Renal cortex interstitium (tissue), 15 donors: ENCODE data around the gene WBP2. TPM values are rescaled to one million over a fixed set of nuclear protein-coding genes. Genes with fewer than 3 reads are reported as not detected.

Experiments
- DNase-seq, 11 donors: peaks; one replicate each; pipeline ENCODE4 v3.0.0-alpha.2; 2013; ENCODE audit warnings: low read depth in 9 of 11, low spot score in 4 of 11; ENCODE audit errors: extremely low read depth in 1 of 11
- long read RNA-seq, 16 experiments: transcript quantifications; one replicate each; lab custom pipeline, GENCODE V29; 2026
- polyA plus RNA-seq, 3 donors: library from polyadenylated mRNA; unstranded; fragments of 120-200 nt; gene quantifications; one replicate each; pipeline ENCODE4 v1.2.1, GENCODE V29; 2013; ENCODE audit not compliant: insufficient read length in 3 of 3

WBP2 gene
- 100 to 1,000 TPM in 1 of 3 donors, 10 to 100 TPM in 2; 73.9 to 104 (median 86.0) TPM for polyA plus RNA-seq
- long read RNA-seq, donor 1, transcript WBP2-201 (8 exons, 1,944 nt) = minor isoform, 5 of 39 reads
- long read RNA-seq, donor 1, transcript WBP2-209 (4 exons, 747 nt) = major isoform, 6 of 39 reads
- long read RNA-seq, donor 1, partial matches to known transcripts = 25 of 39 reads
- long read RNA-seq, donor 1, other reads (novel, unspliced or antisense) = 0 of 39 reads
- long read RNA-seq, donor 2, transcript WBP2-201 (8 exons, 1,944 nt) = major isoform, 6 of 27 reads
- long read RNA-seq, donor 2, partial matches to known transcripts = 17 of 27 reads
- long read RNA-seq, donor 2, other reads (novel, unspliced or antisense) = 0 of 27 reads
- long read RNA-seq, donor 3, transcript WBP2-201 (8 exons, 1,944 nt) = major isoform, 20 of 38 reads
- long read RNA-seq, donor 3, partial matches to known transcripts = 12 of 38 reads
- long read RNA-seq, donor 3, other reads (novel, unspliced or antisense) = 0 of 38 reads
- long read RNA-seq, donor 4, transcript WBP2-201 (8 exons, 1,944 nt) = major isoform, 21 of 28 reads
- long read RNA-seq, donor 4, partial matches to known transcripts = 0 of 28 reads
- long read RNA-seq, donor 4, other reads (novel, unspliced or antisense) = 0 of 28 reads
- long read RNA-seq, donor 5 = 0 reads
- long read RNA-seq, donor 6, transcript WBP2-201 (8 exons, 1,944 nt) = major isoform, 15 of 36 reads
- long read RNA-seq, donor 6, partial matches to known transcripts = 16 of 36 reads
- long read RNA-seq, donor 6, other reads (novel, unspliced or antisense) = 0 of 36 reads
- long read RNA-seq, donor 7, transcript WBP2-201 (8 exons, 1,944 nt) = major isoform, 12 of 28 reads
- long read RNA-seq, donor 7, partial matches to known transcripts = 12 of 28 reads
- long read RNA-seq, donor 7, other reads (novel, unspliced or antisense) = 0 of 28 reads
- long read RNA-seq, donor 8 = 0 reads
- long read RNA-seq, donor 9, transcript WBP2-201 (8 exons, 1,944 nt) = major isoform, 24 of 40 reads
- long read RNA-seq, donor 9, partial matches to known transcripts = 15 of 40 reads
- long read RNA-seq, donor 9, other reads (novel, unspliced or antisense) = 0 of 40 reads
- long read RNA-seq, donor 10, transcript WBP2-201 (8 exons, 1,944 nt) = major isoform, 22 of 40 reads
- long read RNA-seq, donor 10, partial matches to known transcripts = 16 of 40 reads
- long read RNA-seq, donor 10, other reads (novel, unspliced or antisense) = 0 of 40 reads
- long read RNA-seq, donor 11, transcript WBP2-201 (8 exons, 1,944 nt) = major isoform, 21 of 28 reads
- long read RNA-seq, donor 11, partial matches to known transcripts = 5 of 28 reads
- long read RNA-seq, donor 11, other reads (novel, unspliced or antisense) = 0 of 28 reads
- long read RNA-seq, donor 12, transcript WBP2-201 (8 exons, 1,944 nt) = major isoform, 6 of 26 reads
- long read RNA-seq, donor 12, partial matches to known transcripts = 20 of 26 reads
- long read RNA-seq, donor 12, other reads (novel, unspliced or antisense) = 0 of 26 reads
- long read RNA-seq, donor 13 = 0 reads
- long read RNA-seq, donor 14, transcript WBP2-201 (8 exons, 1,944 nt) = major isoform, 14 of 28 reads
- long read RNA-seq, donor 14, partial matches to known transcripts = 11 of 28 reads
- long read RNA-seq, donor 14, other reads (novel, unspliced or antisense) = 0 of 28 reads
- long read RNA-seq, donor 15, transcript WBP2-201 (8 exons, 1,944 nt) = major isoform, 10 of 16 reads
- long read RNA-seq, donor 15, partial matches to known transcripts = 5 of 16 reads
- long read RNA-seq, donor 15, other reads (novel, unspliced or antisense) = 0 of 16 reads
- long read RNA-seq, donor 16, transcript WBP2-201 (8 exons, 1,944 nt) = major isoform, 65 of 106 reads
- long read RNA-seq, donor 16, partial matches to known transcripts = 38 of 106 reads
- long read RNA-seq, donor 16, other reads (novel, unspliced or antisense) = 0 of 106 reads

GRCh38 chr17:75855310-75856061 is at the start of gene WBP2:
WBP2 (minus strand) TSS chr17:75855335; CDS start chr17:75855297, 38 bp downstream.
- DNase-seq = peak; percentile 97 to 100 (median 100)

GRCh38 chr17:75902406-75902805 is 47.3 kb upstream of the WBP2 start:
- DNase-seq = no peak

GRCh38 chr17:75901727-75902126 is 46.6 kb upstream of the WBP2 start:
- no peak for DNase-seq

- DNase-seq = no peak
Observed at GRCh38 chr17:75900691-75901533, 45.8 kb upstream of the WBP2 start.

- DNase-seq = no peak
Observed at GRCh38 chr17:75899767-75900468, 44.8 kb upstream of the WBP2 start.

GRCh38 chr17:75899353-75899752 is 44.2 kb upstream of the WBP2 start:
- DNase-seq = no peak

GRCh38 chr17:75898791-75899190 is 43.7 kb upstream of the WBP2 start:
- no peak for DNase-seq

GRCh38 chr17:75898065-75898464 is 42.9 kb upstream of the WBP2 start:
- DNase-seq = no peak

GRCh38 chr17:75897160-75898019 is 42.3 kb upstream of the WBP2 start:
- no peak for DNase-seq

- DNase-seq = peak in 3 of 11 donors; percentile 67 to 71 (median 67)
Observed at GRCh38 chr17:75896415-75897159, 41.5 kb upstream of the WBP2 start, which contains the start of gene TRIM65. TRIM65 (minus strand) TSS chr17:75896951; CDS start chr17:75896937, 14 bp downstream.

- no peak for DNase-seq
Observed at GRCh38 chr17:75895370-75896155, 40.4 kb upstream of the WBP2 start.

- no peak for DNase-seq
Observed at GRCh38 chr17:75894049-75894733, 39.1 kb upstream of the WBP2 start.
